ENCODE results near the gene TRMT10A. TPM values are rescaled to one million over a fixed set of nuclear protein-coding genes. Genes with fewer than 3 reads are reported as not detected.

The TRMT10A gene
- total and polyA plus RNA-seq, 2 donors (not counting 3 experiments of a cell fraction or from before 2014, with no cell fraction given), result 1.7 to 8.4 TPM

DNA sequence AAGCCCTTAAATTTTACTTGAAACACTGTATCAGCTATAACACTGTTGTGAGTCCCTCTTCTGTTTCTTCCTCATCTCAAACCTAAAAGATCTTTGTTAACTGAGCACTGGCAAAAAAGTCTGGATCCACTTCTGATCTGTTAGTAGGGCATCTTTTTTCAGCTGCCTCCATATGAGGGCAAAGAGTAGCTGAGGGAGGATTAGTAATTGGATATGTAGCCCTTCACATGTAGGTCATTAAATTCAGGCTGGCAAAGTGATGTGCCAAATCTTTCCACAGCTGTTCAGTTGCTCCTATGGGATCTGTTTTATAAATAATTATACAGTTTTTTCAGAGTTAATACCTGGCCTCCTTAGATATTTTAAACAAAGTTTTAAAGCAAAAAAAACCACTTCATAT, 1.1 kb upstream of the TRMT10A start:
- POLR2A ChIA-PET, result no interaction called here

DNA sequence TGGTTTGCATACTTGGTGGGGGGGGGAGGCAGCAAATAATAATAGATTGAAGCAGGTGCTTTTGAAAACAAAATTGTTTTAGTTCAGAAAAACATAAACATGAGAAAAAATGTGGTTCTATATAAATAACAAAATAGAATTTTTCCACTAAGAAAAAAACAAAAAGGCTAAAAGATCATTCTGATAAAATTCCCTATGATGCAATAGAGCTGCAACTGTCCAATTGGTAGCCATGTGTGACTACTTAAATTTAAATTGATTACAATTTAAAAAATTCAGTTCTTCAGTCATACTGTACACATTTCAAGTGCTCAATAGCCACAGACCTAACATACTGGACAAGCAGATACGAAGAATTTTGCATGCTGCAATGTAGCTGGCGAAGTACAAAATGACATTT, 11.0 kb downstream of the TRMT10A start:
- no peaks in the 10 kb centered on the region for H3K79me2 ChIP-seq (ENCODE audit: control insufficient read depth, insufficient read depth, low read length)
- DNase-seq (ENCODE audit: low read depth, low spot score), result no peak
- no peak for TF ChIP-seq POLR2AphosphoS5 (IDR thresholded peaks at IDR 0.05; ENCODE audit: insufficient read depth, low read depth, low read length)
- no peak for TF ChIP-seq EZH2 (IDR thresholded peaks at IDR 0.05; ENCODE audit: borderline replicate concordance, low read depth, low read length, severe bottlenecking)
- no peak for TF ChIP-seq MYC (IDR thresholded peaks at IDR 0.05; ENCODE audit: low read depth, low read length)
- TF ChIP-seq JUN (IDR thresholded peaks at IDR 0.05; ENCODE audit: borderline replicate concordance, insufficient read depth, insufficient read length, low read depth), result no peak
- no peaks in the 10 kb centered on the region for H3K4me1 ChIP-seq (ENCODE audit: control insufficient read depth, extremely low read depth, insufficient read depth, low read length)
- no peaks in the 10 kb centered on the region for H3K9me3 ChIP-seq (replicated peaks; ENCODE audit: control insufficient read depth, insufficient read depth, low read length)
- dilution Hi-C loops (cut with MboI; ENCODE audit: extremely low pct_ligation_motif_present, low sequenced_read_pairs), result no loop called here
- BruUV-seq (replicated peaks), result no TSS peak
- H3K9me1 ChIP-seq (replicated peaks; ENCODE audit: control insufficient read depth, extremely low read depth, insufficient read depth, low read length), result no peaks in the 10 kb centered on the region
- H2AFZ ChIP-seq (ENCODE audit: low read depth, low read length), result no peak overlapping the region
- H3K27me3 ChIP-seq (ENCODE audit: control insufficient read depth in 2 of 2, insufficient read depth in 2 of 2, low read length in 2 of 2), result no peaks in the 10 kb centered on the region
- no peak overlapping the region for H3K9ac ChIP-seq (replicated peaks; ENCODE audit: extremely low read depth, insufficient read depth, low read length)
- CTCF ChIA-PET, result interaction anchor here (1.1 kb wide), 2 partner anchors 8 to 11 kb away, joined by 3 read pairs; partner anchors contain the start of gene TRMT10A
- POLR2A ChIA-PET, result no interaction called here
- FAIRE-seq, result no peak
- no peaks in the 10 kb centered on the region for H3K36me3 ChIP-seq (ENCODE audit: control insufficient read depth in 2 of 2, extremely low read depth in 1 of 2, insufficient read depth in 2 of 2, low read length in 2 of 2)
- no peaks in the 10 kb centered on the region for H4K20me1 ChIP-seq (replicated peaks; ENCODE audit: control insufficient read depth, extremely low read depth, insufficient read depth, low read length)
- no peak overlapping the region for H3K27ac ChIP-seq (ENCODE audit: insufficient read depth, low read depth, low read length)
- no peak overlapping the region for H3K4me3 ChIP-seq (replicated peaks in 1 of 3; ENCODE audit: insufficient read depth in 1 of 3, low read depth in 1 of 3, low read length in 3 of 3)
- no peak overlapping the region for H3K4me2 ChIP-seq (ENCODE audit: insufficient read depth, low read length)
- intact Hi-C loops (cut with micrococcal nuclease), result no loop called here

More for the DNA sequence above, 1.1 kb upstream of the TRMT10A start:
- no peak overlapping the region for H3K9ac ChIP-seq (replicated peaks; ENCODE audit: extremely low read depth, insufficient read depth, low read length)
- intact Hi-C loops (cut with micrococcal nuclease), result loop anchor here (5.0 kb wide), 5 partner anchors 638 to 1782 kb away; partner anchors contain the start of genes EIF4E, PPP3CA, RAP1GDS1 and STPG2
- TF ChIP-seq, protein P1, sequence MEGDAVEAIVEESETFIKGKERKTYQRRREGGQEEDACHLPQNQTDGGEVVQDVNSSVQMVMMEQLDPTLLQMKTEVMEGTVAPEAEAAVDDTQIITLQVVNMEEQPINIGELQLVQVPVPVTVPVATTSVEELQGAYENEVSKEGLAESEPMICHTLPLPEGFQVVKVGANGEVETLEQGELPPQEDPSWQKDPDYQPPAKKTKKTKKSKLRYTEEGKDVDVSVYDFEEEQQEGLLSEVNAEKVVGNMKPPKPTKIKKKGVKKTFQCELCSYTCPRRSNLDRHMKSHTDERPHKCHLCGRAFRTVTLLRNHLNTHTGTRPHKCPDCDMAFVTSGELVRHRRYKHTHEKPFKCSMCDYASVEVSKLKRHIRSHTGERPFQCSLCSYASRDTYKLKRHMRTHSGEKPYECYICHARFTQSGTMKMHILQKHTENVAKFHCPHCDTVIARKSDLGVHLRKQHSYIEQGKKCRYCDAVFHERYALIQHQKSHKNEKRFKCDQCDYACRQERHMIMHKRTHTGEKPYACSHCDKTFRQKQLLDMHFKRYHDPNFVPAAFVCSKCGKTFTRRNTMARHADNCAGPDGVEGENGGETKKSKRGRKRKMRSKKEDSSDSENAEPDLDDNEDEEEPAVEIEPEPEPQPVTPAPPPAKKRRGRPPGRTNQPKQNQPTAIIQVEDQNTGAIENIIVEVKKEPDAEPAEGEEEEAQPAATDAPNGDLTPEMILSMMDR (IDR thresholded peaks at IDR 0.05; ENCODE audit: extremely low read depth in 1 of 2, insufficient read depth in 1 of 2, low read depth in 1 of 2, low read length in 2 of 2), result no peak
- H3K36me3 ChIP-seq (ENCODE audit: control insufficient read depth in 2 of 2, extremely low read depth in 1 of 2, insufficient read depth in 2 of 2, low read length in 2 of 2), result no peaks in the 10 kb centered on the region
- H3K4me2 ChIP-seq (ENCODE audit: insufficient read depth, low read length), result no peak overlapping the region
- CTCF ChIA-PET, result interaction anchor here (2.5 kb wide), 1 partner anchor 243 kb away, joined by 18 read pairs; no protein-coding TSS in a partner anchor
- no peak overlapping the region for H2AFZ ChIP-seq (ENCODE audit: low read depth, low read length)
- no peak for FAIRE-seq
- dilution Hi-C loops (cut with MboI; ENCODE audit: extremely low pct_ligation_motif_present, low sequenced_read_pairs), result no loop called here
- H3K27ac ChIP-seq (ENCODE audit: insufficient read depth, low read depth, low read length), result no peak overlapping the region
- no peak for DNase-seq (ENCODE audit: low read depth, low spot score)
- H3K79me2 ChIP-seq (ENCODE audit: control insufficient read depth, insufficient read depth, low read length), result no peaks in the 10 kb centered on the region
- peaks cover 3 to 20% of the 10 kb centered on the region in 2 experiments for H3K27me3 ChIP-seq (ENCODE audit: control insufficient read depth in 2 of 2, insufficient read depth in 2 of 2, low read length in 2 of 2)
- no peaks in the 10 kb centered on the region for H3K9me3 ChIP-seq (replicated peaks; ENCODE audit: control insufficient read depth, insufficient read depth, low read length)
- peaks cover 6% of the 10 kb centered on the region for H3K4me1 ChIP-seq (ENCODE audit: control insufficient read depth, extremely low read depth, insufficient read depth, low read length)
- BruUV-seq (replicated peaks), result no TSS peak
- H4K20me1 ChIP-seq (replicated peaks; ENCODE audit: control insufficient read depth, extremely low read depth, insufficient read depth, low read length), result no peaks in the 10 kb centered on the region
- H3K9me1 ChIP-seq (replicated peaks; ENCODE audit: control insufficient read depth, extremely low read depth, insufficient read depth, low read length), result no peaks in the 10 kb centered on the region
- no peak overlapping the region for H3K4me3 ChIP-seq (replicated peaks in 1 of 3; ENCODE audit: insufficient read depth in 1 of 3, low read depth in 1 of 3, low read length in 3 of 3)
